ENCODE results near the gene EPHA3.

EPHA3 gene

GRCh38 chr3:89278302-89279025 is 171.0 kb downstream of the EPHA3 start:
- FAIRE-seq, result no peak
- no peak for DNase-seq (ENCODE audit: insufficient read length, low spot score)

GRCh38 chr3:89280301-89280700 is 172.9 kb downstream of the EPHA3 start:
- no peak for FAIRE-seq
- DNase-seq (ENCODE audit: insufficient read length, low spot score), result no peak

- FAIRE-seq (no peak), DNase-seq (ENCODE audit: insufficient read length, low spot score) (no peak)
Observed at GRCh38 chr3:89280822-89281365, 173.5 kb downstream of the EPHA3 start.

GRCh38 chr3:89287902-89288508 is 180.6 kb downstream of the EPHA3 start:
- FAIRE-seq (no peak), DNase-seq (ENCODE audit: insufficient read length, low spot score) (no peak)

GRCh38 chr3:89289574-89290190 is 182.3 kb downstream of the EPHA3 start:
- FAIRE-seq, result no peak
- DNase-seq (ENCODE audit: insufficient read length, low spot score), result no peak

GRCh38 chr3:89297199-89297598 is 189.8 kb downstream of the EPHA3 start:
- no peak for DNase-seq (ENCODE audit: insufficient read length, low spot score)
- FAIRE-seq, result no peak

GRCh38 chr3:89300526-89300925 is 193.1 kb downstream of the EPHA3 start:
- FAIRE-seq (no peak), DNase-seq (ENCODE audit: insufficient read length, low spot score) (no peak)

- FAIRE-seq (no peak), DNase-seq (ENCODE audit: insufficient read length, low spot score) (no peak)
Observed at GRCh38 chr3:89300981-89301380, 193.6 kb downstream of the EPHA3 start.

- no peak for DNase-seq (ENCODE audit: insufficient read length, low spot score)
- no peak for FAIRE-seq
Observed at GRCh38 chr3:89303701-89304100, 196.3 kb downstream of the EPHA3 start.

- FAIRE-seq (no peak), DNase-seq (ENCODE audit: insufficient read length, low spot score) (no peak)
Observed at GRCh38 chr3:89306540-89306939, 199.1 kb downstream of the EPHA3 start.

- DNase-seq (ENCODE audit: insufficient read length, low spot score), result no peak
- no peak for FAIRE-seq
Observed at GRCh38 chr3:89311581-89311980, 204.2 kb downstream of the EPHA3 start.

- no peak for FAIRE-seq
- no peak for DNase-seq (ENCODE audit: insufficient read length, low spot score)
Observed at GRCh38 chr3:89312141-89312540, 204.7 kb downstream of the EPHA3 start.

GRCh38 chr3:89314454-89315098 is 207.2 kb downstream of the EPHA3 start:
- no peak for DNase-seq (ENCODE audit: insufficient read length, low spot score)
- FAIRE-seq, result no peak

- DNase-seq (ENCODE audit: insufficient read length, low spot score), result no peak
- FAIRE-seq, result no peak
Observed at GRCh38 chr3:89315750-89316470, 208.5 kb downstream of the EPHA3 start.

GRCh38 chr3:89320186-89320585 is 212.8 kb downstream of the EPHA3 start:
- FAIRE-seq (no peak), DNase-seq (ENCODE audit: insufficient read length, low spot score) (no peak)

GRCh38 chr3:89326997-89327396 is 219.6 kb downstream of the EPHA3 start:
- FAIRE-seq (no peak), DNase-seq (ENCODE audit: insufficient read length, low spot score) (no peak)

GRCh38 chr3:89332386-89332785 is 225.0 kb downstream of the EPHA3 start:
- FAIRE-seq, result no peak
- DNase-seq (ENCODE audit: insufficient read length, low spot score), result no peak

- FAIRE-seq, result no peak
- no peak for DNase-seq (ENCODE audit: insufficient read length, low spot score)
Observed at GRCh38 chr3:89332793-89333192, 225.4 kb downstream of the EPHA3 start.

GRCh38 chr3:89335693-89336092 is 228.3 kb downstream of the EPHA3 start:
- no peak for DNase-seq (ENCODE audit: insufficient read length, low spot score)
- no peak for FAIRE-seq

- FAIRE-seq (no peak), DNase-seq (ENCODE audit: insufficient read length, low spot score) (no peak)
Observed at GRCh38 chr3:89340408-89340807, 233.0 kb downstream of the EPHA3 start.

GRCh38 chr3:89344076-89344475 is 236.7 kb downstream of the EPHA3 start:
- no peak for DNase-seq (ENCODE audit: insufficient read length, low spot score)
- FAIRE-seq, result no peak
